Naive thymus-derived CD8-positive, alpha-beta T cell (primary cell): ENCODE measurements around the gene PTGIR. TPM values are rescaled to one million over a fixed set of nuclear protein-coding genes. Genes with fewer than 3 reads are reported as not detected.

Experiments
- ATAC-seq, 2 donors: fragments of 150-1000 bp; cut with Tn5 transposase in 1 of 2; sonication (Bioruptor Pico), chemical (Tn5 transposase) in 1 of 2; 1 replicate in 1 of 2; 2 replicates in 1 of 2; pipeline ENCODE4 v1.10.0; 2021; ENCODE audit warnings: mild to moderate bottlenecking in 2 of 2, moderate library complexity in 2 of 2
- POLR2A ChIA-PET: fragments of 350-600 bp; sonication (Branson Sonifier 250); formaldehyde crosslinking; loops from one replicate; lab custom pipeline; 2021; ENCODE audit warnings: antibody characterized with exemption; lab: Charles Lee
- DNase-seq, 10 donors: peaks; one replicate each; pipeline versions ENCODE4 v3.0.0 to v3.0.0-alpha.2; 2020 to 2022
- H3K27ac Mint-ChIP-seq, 10 donors: one replicate each; pipeline ENCODE4 v1.8.0; 2020 to 2022; ENCODE audit warnings: mild to moderate bottlenecking in 10 of 10, mixed read lengths in 10 of 10, moderate library complexity in 4 of 10, inconsistent platforms in 1 of 10
- H3K27me3 Mint-ChIP-seq, 5 donors: one replicate each; pipeline ENCODE4 v1.8.0; 2021 to 2022; ENCODE audit warnings: mixed read lengths in 5 of 5
- H3K36me3 Mint-ChIP-seq, 3 donors: one replicate each; pipeline ENCODE4 v1.8.0; 2020 to 2022; ENCODE audit warnings: mixed read lengths in 3 of 3, mild to moderate bottlenecking in 2 of 3, inconsistent platforms in 1 of 3
- H3K4me1 Mint-ChIP-seq, 4 donors: one replicate each; pipeline ENCODE4 v1.8.0; 2021 to 2022; ENCODE audit warnings: mixed read lengths in 4 of 4
- H3K4me3 Mint-ChIP-seq, 10 donors: one replicate each; pipeline ENCODE4 v1.8.0; 2020 to 2022; ENCODE audit warnings: mild to moderate bottlenecking in 10 of 10, mixed read lengths in 10 of 10, moderate library complexity in 6 of 10, inconsistent platforms in 1 of 10
- H3K9me3 Mint-ChIP-seq, 9 donors: one replicate each; pipeline ENCODE4 v1.8.0; 2020 to 2022; ENCODE audit warnings: mixed read lengths in 9 of 9, mild to moderate bottlenecking in 3 of 9, inconsistent platforms in 1 of 9, moderate library complexity in 1 of 9
- polyA plus RNA-seq, 3 donors: library from polyadenylated mRNA; unstranded; fragments of 300-500 nt; fragmentation: Illumina TruSeq; gene quantifications; one replicate each; pipeline ENCODE4 v1.2.3, GENCODE V29; 2021
- total RNA-seq, 8 experiments: library from RNA in 2 of 8; stranded (reverse) in 2 of 8; gene quantifications; one replicate each; pipeline ENCODE4 v1.2.3 and lab custom pipeline; 2021 to 2026

Gene PTGIR
- total and polyA plus RNA-seq, 5 experiments from 2014 or later, result 0.12 to 2.8 (median 0.40) TPM; not detected in 1

- H3K27ac Mint-ChIP-seq, result peak overlapping the region in 5 of 10 donors; percentile 6 to 50 (median 43)
- H3K4me3 Mint-ChIP-seq, result peak overlapping the region in 1 of 10 donors; percentile 30
- H3K27me3 Mint-ChIP-seq, result peaks cover 0 to 2% (median 0%) of the 10 kb centered on the region in 5 donors
- H3K9me3 Mint-ChIP-seq, result peaks cover 0 to 3% (median 0%) of the 10 kb centered on the region in 9 donors
- DNase-seq (no peak), ATAC-seq (no peak)
- H3K36me3 Mint-ChIP-seq, result peaks cover 0 to 45% (median 12%) of the 10 kb centered on the region in 3 donors
- POLR2A ChIA-PET, result interaction anchor here (0.5 to 2.7 kb wide), 2 partner anchors 13 to 65 kb away, joined by 4 to 14 read pairs; no protein-coding TSS in a partner anchor
- peaks cover 28 to 69% (median 51%) of the 10 kb centered on the region in 4 donors for H3K4me1 Mint-ChIP-seq
These were observed 20.0 kb downstream of the PTGIR start for GRCh38 chr19:46604781-46605355.

- POLR2A ChIA-PET, result interaction anchor here (6.8 kb wide), 1 partner anchor 8 kb away, joined by 145 read pairs; no protein-coding TSS in a partner anchor
- DNase-seq, result peak in 1 of 10 donors; percentile 14
These were observed 21.1 kb downstream of the PTGIR start for GRCh38 chr19:46603752-46604231.

GRCh38 chr19:46603195-46603637, 21.7 kb downstream of the PTGIR start:
- Mint-ChIP-seq H3K27ac (peak overlapping the region; percentile 91 to 100 (median 96)), H3K9me3 (peaks cover 0 to 9% (median 6%) of the 10 kb centered on the region in 9 donors), H3K27me3 (peaks cover 0 to 2% (median 0%) of the 10 kb centered on the region in 5 donors), H3K4me1 (peaks cover 25 to 61% (median 45%) of the 10 kb centered on the region in 4 donors), H3K4me3 (peak overlapping the region; percentile 94 to 100 (median 98)), H3K36me3 (peaks cover 0 to 30% (median 5%) of the 10 kb centered on the region in 3 donors)
- DNase-seq (peak in 1 of 10 donors; percentile 15), ATAC-seq (no peak)
- POLR2A ChIA-PET, result interaction anchor here (1.4 to 6.8 kb wide), 2 partner anchors 8 to 21 kb away, joined by 3 to 145 read pairs; no protein-coding TSS in a partner anchor

More at GRCh38 chr19:46603752-46604231, 21.1 kb downstream of the PTGIR start:
- Mint-ChIP-seq H3K9me3 (peaks cover 0 to 3% (median 2%) of the 10 kb centered on the region in 9 donors), H3K4me1 (peaks cover 22 to 62% (median 46%) of the 10 kb centered on the region in 4 donors), H3K27ac (peak overlapping the region in 9 of 10 donors; percentile 91 to 100 (median 97)), H3K4me3 (peak overlapping the region; percentile 94 to 100 (median 98)), H3K36me3 (peaks cover 0 to 35% (median 6%) of the 10 kb centered on the region in 3 donors), H3K27me3 (peaks cover 0 to 2% (median 0%) of the 10 kb centered on the region in 5 donors)
- no peak for ATAC-seq

- POLR2A ChIA-PET, result interaction anchor here (0.5 to 6.8 kb wide), 8 partner anchors 9 to 753 kb away, joined by 3 to 145 read pairs (median 12); partner anchors contain the start of gene DACT3
- Mint-ChIP-seq H3K27ac (peak overlapping the region; percentile 91 to 100 (median 98)), H3K27me3 (peaks cover 0 to 2% (median 0%) of the 10 kb centered on the region in 5 donors), H3K4me3 (peak overlapping the region; percentile 94 to 100 (median 98)), H3K4me1 (peaks cover 26 to 61% (median 42%) of the 10 kb centered on the region in 4 donors), H3K9me3 (peaks cover 0 to 11% (median 9%) of the 10 kb centered on the region in 9 donors), H3K36me3 (peaks cover 0 to 24% (median 2%) of the 10 kb centered on the region in 3 donors)
- peak in 2 of 10 donors; percentile 17 to 19 for DNase-seq
- no peak for ATAC-seq
These were observed 22.3 kb downstream of the PTGIR start for GRCh38 chr19:46602392-46603194.

GRCh38 chr19:46601318-46602224, 23.3 kb downstream of the PTGIR start, which contains the start of gene CALM3:
TSS of gene CALM3 (plus strand) at chr19:46601330. CDS start at chr19:46601435, 105 bp downstream.
- ATAC-seq (no peak), DNase-seq (peak in 2 of 10 donors; percentile 8 to 20)
- POLR2A ChIA-PET, result interaction anchor here (0.5 to 6.8 kb wide), 22 partner anchors 10 to 773 kb away, joined by 3 to 145 read pairs (median 5); partner anchors contain the start of gene DACT3
- H3K4me3 Mint-ChIP-seq, result peak within 1 kb of the TSS; percentile 95 to 100 (median 98)
- H3K4me1 Mint-ChIP-seq, result peaks cover 26 to 63% (median 40%) of the 10 kb centered on the region in 4 donors
- H3K27me3 Mint-ChIP-seq, result peaks cover 0 to 2% (median 0%) of the 10 kb centered on the region in 5 donors
- peaks cover 0 to 11% (median 9%) of the 10 kb centered on the region in 9 donors for H3K9me3 Mint-ChIP-seq
- peak within 1 kb of the TSS; percentile 100 for H3K27ac Mint-ChIP-seq
- peaks cover 0 to 14% (median 0%) of the 10 kb centered on the region in 3 donors for H3K36me3 Mint-ChIP-seq

- H3K27ac Mint-ChIP-seq, result peak overlapping the region; percentile 100
- H3K27me3 Mint-ChIP-seq, result peaks cover 0 to 2% (median 0%) of the 10 kb centered on the region in 5 donors
- H3K9me3 Mint-ChIP-seq, result peaks cover 0 to 11% (median 9%) of the 10 kb centered on the region in 9 donors
- ATAC-seq, result peak; percentile 85
- H3K36me3 Mint-ChIP-seq, result peaks cover 0 to 4% (median 0%) of the 10 kb centered on the region in 3 donors
- peaks cover 22 to 60% (median 35%) of the 10 kb centered on the region in 4 donors for H3K4me1 Mint-ChIP-seq
- H3K4me3 Mint-ChIP-seq, result peak overlapping the region; percentile 95 to 100 (median 98)
- POLR2A ChIA-PET, result interaction anchor here (0.7 to 6.8 kb wide), 25 partner anchors 9 to 1655 kb away, joined by 3 to 145 read pairs (median 4); partner anchors contain the start of genes CARD8, DACT3, FBXO46 and FKRP
- DNase-seq, result peak; percentile 93 to 100 (median 98)
These were observed 24.2 kb downstream of the PTGIR start for GRCh38 chr19:46600384-46601317.

GRCh38 chr19:46599716-46600373, 25.0 kb downstream of the PTGIR start:
- POLR2A ChIA-PET, result interaction anchor here (0.8 to 6.8 kb wide), 16 partner anchors 8 to 1656 kb away, joined by 3 to 145 read pairs (median 4); partner anchors contain the start of genes CARD8, DACT3, FBXO46 and FKRP
- H3K27ac Mint-ChIP-seq, result peak overlapping the region; percentile 100
- ATAC-seq, result no peak
- peak overlapping the region; percentile 95 to 100 (median 98) for H3K4me3 Mint-ChIP-seq
- peaks cover 0 to 2% (median 0%) of the 10 kb centered on the region in 5 donors for H3K27me3 Mint-ChIP-seq
- DNase-seq, result peak in 1 of 10 donors; percentile 12
- H3K36me3 Mint-ChIP-seq, result no peaks in the 10 kb centered on the region
- peaks cover 0 to 11% (median 9%) of the 10 kb centered on the region in 9 donors for H3K9me3 Mint-ChIP-seq
- H3K4me1 Mint-ChIP-seq, result peaks cover 22 to 54% (median 35%) of the 10 kb centered on the region in 4 donors

GRCh38 chr19:46598372-46598917, 26.4 kb downstream of the PTGIR start:
- ATAC-seq, result no peak
- Mint-ChIP-seq H3K4me3 (no peak overlapping the region), H3K4me1 (peaks cover 22 to 41% (median 27%) of the 10 kb centered on the region in 4 donors), H3K27ac (no peak overlapping the region), H3K27me3 (peaks cover 0 to 2% (median 0%) of the 10 kb centered on the region in 5 donors), H3K36me3 (no peaks in the 10 kb centered on the region), H3K9me3 (peaks cover 0 to 11% (median 9%) of the 10 kb centered on the region in 9 donors)
- POLR2A ChIA-PET, result interaction anchor here (6.8 kb wide), 1 partner anchor 13 kb away, joined by 145 read pairs; no protein-coding TSS in a partner anchor
- DNase-seq, result no peak

- Mint-ChIP-seq H3K36me3 (no peaks in the 10 kb centered on the region), H3K9me3 (peaks cover 0 to 11% (median 9%) of the 10 kb centered on the region in 9 donors), H3K27ac (no peak overlapping the region), H3K27me3 (peaks cover 0 to 2% (median 0%) of the 10 kb centered on the region in 5 donors), H3K4me1 (peaks cover 7 to 28% (median 14%) of the 10 kb centered on the region in 4 donors), H3K4me3 (no peak overlapping the region)
- DNase-seq (no peak), ATAC-seq (no peak)
- POLR2A ChIA-PET, result interaction anchor here (0.6 kb wide), 1 partner anchor 154 kb away, joined by 4 read pairs; no protein-coding TSS in a partner anchor
These were observed 28.9 kb downstream of the PTGIR start for GRCh38 chr19:46596008-46596407.
